Lower leg skin (tissue), 3 donors: ENCODE results near the gene METTL1.

Experiments used
- POLR2A ChIP-seq, 2 donors: fragments of 450-650 bp; IDR thresholded peaks; one replicate each; pipeline ENCODE4 v1.6.1; 2016 to 2017; ENCODE audit warnings: antibody characterized with exemption in 2 of 2, mild to moderate bottlenecking in 1 of 2, moderate library complexity in 1 of 2
- TF ChIP-seq, protein P1 (sequence below), 3 donors: fragments of 450-650 bp; IDR thresholded peaks; one replicate each; pipeline ENCODE4 v1.5.1; 2016; ENCODE audit warnings: antibody characterized with exemption in 3 of 3, mild to moderate bottlenecking in 3 of 3, moderate library complexity in 2 of 3

DNA sequence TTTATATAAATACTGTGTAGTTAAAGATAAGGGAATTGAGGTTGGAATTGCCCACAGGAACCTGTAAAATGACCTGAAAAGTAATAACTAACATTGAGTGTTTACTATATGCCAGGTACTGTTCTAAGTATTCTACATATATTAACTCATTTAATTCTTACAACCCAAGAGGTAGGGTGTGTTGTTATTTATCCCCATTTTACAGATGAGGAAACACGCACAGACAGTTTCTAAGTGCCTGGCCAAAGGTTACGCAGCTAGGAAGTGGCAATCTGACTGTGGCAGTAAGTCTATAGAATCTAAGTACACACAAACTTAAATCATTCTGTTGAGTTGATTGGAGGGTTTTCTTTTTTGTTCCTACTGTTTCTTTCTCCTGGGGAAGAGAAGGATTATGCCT, 28.1 kb downstream of the METTL1 start:
- TF ChIP-seq, protein P1, sequence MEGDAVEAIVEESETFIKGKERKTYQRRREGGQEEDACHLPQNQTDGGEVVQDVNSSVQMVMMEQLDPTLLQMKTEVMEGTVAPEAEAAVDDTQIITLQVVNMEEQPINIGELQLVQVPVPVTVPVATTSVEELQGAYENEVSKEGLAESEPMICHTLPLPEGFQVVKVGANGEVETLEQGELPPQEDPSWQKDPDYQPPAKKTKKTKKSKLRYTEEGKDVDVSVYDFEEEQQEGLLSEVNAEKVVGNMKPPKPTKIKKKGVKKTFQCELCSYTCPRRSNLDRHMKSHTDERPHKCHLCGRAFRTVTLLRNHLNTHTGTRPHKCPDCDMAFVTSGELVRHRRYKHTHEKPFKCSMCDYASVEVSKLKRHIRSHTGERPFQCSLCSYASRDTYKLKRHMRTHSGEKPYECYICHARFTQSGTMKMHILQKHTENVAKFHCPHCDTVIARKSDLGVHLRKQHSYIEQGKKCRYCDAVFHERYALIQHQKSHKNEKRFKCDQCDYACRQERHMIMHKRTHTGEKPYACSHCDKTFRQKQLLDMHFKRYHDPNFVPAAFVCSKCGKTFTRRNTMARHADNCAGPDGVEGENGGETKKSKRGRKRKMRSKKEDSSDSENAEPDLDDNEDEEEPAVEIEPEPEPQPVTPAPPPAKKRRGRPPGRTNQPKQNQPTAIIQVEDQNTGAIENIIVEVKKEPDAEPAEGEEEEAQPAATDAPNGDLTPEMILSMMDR (IDR thresholded peaks at IDR 0.05), result no peak
- no peak for TF ChIP-seq POLR2A (IDR thresholded peaks at IDR 0.05)
